ENCODE data around the gene CLCN7.

Gene CLCN7

DNA sequence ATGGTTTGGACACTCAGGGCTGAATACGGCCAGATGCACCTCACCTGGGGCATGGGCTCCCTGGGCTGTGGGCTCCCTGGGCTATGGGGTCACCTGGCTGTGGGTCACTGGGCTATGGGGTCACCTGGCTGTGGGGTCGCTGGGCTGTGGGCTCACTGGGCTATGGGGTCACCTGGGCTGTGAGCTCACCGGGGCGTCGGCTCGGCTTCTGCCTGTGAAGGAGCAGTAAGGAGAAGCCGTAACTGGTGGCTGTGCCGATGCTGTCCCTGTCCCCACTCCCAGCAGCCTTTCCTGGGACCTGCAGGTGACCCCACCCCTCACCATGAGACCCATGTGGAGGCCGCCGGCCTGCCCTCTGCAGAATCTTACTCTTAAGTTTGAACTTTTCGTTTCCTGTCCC, 45.8 kb downstream of the CLCN7 start:
- no peak for DNase-seq

DNA sequence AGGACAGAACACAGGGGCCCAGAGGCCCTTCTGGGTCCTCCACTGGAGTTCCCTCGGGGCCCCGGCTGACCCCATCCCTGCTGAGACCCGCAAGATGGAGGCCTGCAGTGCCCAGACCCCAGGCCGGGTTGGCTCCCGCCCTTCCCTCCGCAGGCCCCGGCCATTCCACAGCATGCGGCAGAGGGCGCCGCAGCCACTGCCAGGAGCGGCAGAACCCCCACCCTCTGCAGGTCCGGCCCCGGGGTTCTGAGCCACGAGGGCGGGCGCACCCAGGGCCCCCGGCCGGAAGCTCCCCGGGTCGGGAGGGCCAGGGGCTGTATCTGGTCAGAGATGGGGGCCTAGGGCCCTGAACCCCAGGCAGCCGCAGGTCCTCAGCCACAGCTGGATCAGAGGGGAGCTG, 46.3 kb downstream of the CLCN7 start:
- DNase-seq = peak; percentile 47

DNA sequence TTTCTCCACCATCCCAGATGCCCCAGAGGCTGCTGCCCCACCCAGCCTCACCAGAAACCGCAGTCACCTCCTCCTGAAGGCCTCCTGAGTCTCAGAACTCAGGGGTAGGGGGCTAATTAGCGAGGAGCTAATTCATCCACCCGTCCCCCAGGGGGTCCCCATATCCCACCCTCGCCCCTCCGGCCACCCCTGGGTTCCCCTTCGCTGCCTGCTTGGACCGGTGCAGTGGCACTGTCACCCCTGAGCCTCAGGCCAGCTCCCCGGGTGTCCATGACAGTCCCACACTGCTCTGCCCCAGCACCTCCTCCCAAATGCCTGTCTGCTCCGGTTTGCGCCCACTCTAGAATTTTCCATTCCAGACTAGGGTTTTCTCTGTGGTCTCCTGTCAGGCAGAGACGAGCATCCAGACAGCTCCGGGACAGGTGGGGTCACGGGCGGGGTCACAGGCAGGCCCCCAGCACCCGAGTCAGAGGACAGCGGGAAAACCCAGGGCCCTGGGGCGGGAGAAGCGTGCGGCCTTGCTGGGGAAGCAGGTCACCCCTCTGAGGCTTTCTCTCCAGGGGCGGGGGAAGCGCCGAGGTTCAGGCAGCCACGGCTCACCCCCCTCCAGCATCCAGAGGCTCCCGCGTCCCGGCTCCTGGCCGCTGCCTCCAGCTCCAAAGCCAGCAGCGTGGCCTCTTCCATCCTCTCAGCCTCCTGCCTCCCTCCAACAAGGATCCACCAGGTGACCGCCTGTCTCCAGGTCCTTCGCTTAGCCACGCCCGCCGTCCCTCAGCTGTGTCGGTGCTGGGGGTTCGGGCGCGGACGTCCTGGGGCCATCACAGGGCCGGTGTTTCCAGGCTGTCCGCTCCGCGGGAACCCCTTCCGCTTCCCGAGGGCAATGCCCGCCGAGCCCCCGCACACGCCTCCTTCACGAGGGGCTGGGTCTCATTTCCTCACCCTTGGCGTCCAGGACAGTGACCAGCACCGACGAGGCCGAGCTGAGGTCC, 47.1 kb downstream of the CLCN7 start:
- peak; percentile 27 for DNase-seq

DNA sequence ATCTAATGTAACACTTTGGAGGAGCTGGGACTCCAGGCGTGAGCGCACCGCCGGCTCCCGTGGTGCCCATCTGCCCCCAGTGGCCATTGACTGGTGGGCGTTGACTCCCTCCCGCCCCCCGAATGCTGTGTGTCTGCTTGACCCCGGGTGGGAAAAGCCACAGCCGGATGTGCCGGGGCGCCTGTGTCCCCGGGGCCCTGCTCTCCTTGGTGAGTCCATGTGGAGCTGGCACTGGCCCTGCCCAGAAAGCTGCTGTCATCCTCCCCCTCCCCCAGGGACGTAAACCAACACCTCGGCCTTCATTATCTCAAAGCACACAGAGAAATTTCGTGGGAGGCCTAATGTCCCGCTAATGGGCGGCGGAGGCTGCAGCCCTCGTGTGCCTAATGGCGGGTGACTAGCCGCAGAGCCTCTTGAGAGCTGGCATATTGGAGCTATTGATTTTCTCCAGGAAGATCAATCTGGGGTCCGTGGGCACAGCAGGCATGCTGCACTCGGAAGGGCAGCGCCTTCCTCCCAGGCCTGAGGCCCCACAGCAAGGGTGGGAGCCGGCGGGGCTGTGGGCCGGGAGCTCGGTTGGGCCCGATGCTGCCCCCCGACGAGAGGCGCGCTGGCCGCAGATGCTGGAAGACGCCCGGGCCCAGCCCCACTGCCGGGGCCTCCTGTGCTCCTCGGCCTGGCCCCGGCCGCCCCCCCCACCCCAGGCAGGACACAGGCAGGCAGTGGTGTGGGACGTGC, 47.9 kb downstream of the CLCN7 start:
- peak; percentile 76 for DNase-seq

DNA sequence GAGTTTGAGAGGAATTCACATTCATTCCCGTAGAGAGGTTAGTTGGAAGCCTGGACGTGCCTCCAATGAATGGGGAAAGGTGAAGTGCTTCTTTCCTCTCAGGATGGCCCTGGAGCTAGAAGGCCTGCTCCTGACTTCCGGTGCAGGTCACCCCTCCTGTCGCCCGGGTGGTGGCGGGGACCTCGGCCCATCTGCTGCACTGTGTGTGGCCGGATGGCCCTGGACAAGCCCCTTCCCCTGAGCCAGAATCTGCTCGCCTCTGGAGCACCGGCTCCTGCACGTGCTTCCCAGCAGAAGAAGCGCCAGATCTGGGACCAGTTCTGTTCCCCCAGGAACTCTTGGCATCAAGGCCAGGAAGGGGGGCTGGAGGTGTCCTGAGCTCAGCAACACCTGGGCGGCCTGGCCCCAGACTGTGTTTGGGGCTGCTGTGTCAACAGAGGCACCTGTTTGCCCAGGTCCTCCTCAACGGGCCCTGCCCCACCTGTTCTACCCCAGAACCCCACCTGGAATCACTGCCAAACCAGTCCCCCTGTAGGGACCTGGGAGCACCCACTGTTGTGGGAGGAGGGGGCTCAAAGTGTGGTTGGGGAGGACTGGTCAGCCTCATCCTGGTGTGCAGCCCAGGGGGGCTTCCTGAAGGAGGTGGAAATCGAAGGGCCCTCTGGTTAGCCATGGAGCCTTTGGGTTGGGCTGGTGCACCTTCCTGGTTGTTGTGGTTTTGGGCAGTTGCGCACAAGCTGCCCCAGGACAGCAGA, 49.0 kb downstream of the CLCN7 start:
- no peak for DNase-seq

GRCh38 chr16:1424028-1424427, 50.8 kb downstream of the CLCN7 start:
- DNase-seq = no peak

GRCh38 chr16:1422076-1422475, 52.8 kb downstream of the CLCN7 start:
- DNase-seq = no peak

- DNase-seq = no peak
Measured at GRCh38 chr16:1420111-1420539, 54.7 kb downstream of the CLCN7 start.

DNA sequence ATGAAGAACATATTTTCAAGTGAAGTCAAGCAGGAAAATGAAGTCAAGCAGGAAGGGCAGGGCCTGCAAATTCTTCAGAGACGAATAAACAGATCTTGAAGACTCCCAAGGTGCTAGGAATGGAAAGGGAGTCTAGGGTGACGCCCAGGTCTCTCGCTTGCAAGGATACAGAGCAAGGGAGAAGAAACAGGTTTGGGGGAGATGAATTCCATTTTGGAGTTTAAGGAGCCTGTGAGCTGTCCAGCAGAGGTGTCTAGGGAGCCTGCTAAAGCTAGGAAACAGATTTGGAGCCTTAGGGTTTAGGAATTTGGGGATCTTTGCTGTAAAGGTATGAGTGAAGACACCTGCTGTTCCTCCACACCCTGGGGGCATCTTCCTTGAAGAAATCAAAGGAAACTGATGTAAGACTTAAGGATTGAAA, 58.3 kb downstream of the CLCN7 start:
- no peak for DNase-seq

DNA sequence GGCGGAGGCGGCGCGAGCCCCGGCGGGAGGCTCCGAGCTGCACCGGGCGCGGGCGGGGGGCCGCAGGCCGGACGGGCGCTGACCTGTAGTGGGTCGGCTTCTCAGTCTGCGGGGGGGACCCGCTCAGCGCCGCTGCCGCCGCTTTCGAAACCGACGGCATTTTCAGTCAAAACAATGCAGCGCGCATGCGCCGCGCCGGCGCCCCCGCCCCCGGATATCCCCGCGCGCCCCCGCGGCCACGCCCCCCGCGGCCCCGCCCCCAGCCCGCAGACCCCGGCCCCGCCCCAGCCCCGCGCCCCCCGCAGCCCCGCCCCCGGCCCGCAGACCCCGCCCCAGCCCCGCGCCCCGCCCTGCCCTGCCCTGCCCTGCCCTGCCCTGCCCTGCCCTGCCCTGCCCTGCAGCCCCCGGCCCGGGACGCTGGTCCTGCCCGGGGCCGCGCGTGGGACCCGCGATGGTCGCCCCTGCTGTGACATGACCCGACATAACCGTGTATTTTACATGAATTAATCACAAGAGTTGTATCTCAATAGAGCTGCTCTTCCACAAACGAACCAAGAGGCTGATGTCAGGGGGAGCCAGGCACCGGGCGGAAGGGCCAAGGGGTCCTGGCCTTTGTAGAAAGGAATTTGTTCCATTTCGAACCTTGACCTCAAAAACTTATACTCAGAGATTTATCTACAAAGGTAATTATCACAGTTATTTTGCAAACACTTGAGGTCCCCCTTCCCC, 60.1 kb downstream of the CLCN7 start, which contains the start of gene UNKL:
UNKL (minus strand) TSS at position 173 of the 729 bp plus-strand sequence; CDS start at position 160, 13 bp downstream.
- DNase-seq = peak; percentile 84

DNA sequence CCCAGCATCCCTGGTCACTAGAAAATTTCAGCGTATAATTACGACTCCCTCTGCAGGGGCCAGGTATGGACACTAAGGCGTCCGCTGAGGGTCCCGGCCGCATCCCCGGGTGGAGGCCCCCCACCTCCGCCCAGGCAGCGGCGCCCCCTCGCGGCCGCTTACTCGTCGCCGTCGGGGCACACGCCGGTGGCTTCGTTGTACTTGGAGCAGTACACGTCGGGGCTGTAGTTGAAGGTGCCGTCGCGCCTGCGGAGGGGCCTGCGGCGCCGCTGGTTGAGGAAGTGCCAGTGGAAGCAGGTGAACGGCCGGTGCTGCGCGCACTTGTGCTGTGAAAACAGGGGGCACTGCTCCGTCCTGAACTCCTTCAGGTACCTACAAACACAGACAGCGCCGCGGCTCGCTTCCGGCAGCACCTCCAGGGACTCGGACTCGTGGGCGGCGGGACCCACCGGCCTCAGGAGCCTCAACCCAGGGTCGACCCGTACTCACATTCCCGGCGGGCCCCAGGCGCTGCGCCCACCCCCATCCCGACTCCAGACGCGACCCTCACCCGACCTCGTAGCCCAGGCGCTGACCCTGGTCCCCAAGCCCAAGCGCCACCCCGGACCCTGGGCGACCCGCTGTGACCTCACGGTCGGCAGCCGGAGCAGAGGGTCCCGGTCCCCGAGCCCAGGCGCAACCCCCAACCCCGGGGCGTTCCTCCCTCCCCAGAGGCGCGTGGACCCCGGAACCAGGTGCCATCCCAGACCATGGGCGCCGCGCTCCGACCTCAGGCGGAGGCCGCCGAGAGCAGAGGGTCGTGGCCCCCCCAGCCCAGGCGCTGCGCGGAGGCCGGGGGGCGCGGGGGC, 60.9 kb downstream of the CLCN7 start:
- DNase-seq = peak; percentile 70

DNA sequence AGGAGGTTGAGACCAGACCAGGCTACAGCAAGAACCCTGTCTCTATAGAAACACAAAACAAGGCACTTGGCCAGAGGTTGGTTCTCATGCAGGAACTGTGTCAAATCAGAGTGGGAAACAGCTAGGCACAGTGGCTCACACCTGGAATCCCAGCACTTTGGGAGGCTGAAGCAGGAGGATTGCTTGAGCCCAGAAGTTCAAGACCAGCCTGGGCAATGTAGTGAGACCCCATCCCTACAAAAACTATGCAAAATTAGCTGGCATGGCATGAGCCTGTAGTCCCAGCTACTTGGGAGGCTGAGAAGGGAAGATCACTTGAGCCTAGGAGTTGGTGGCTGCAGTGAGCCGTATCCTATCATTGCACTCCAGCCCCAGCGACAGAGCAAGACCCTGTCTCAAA, 62.0 kb downstream of the CLCN7 start:
- no peak for DNase-seq

GRCh38 chr16:1408171-1408837, 66.5 kb downstream of the CLCN7 start:
- peak; percentile 97 for DNase-seq

GRCh38 chr16:1407753-1408152, 67.1 kb downstream of the CLCN7 start:
- DNase-seq = no peak

GRCh38 chr16:1403733-1404132, 71.1 kb downstream of the CLCN7 start:
- no peak for DNase-seq

- no peak for DNase-seq
Measured at GRCh38 chr16:1403036-1403435, 71.8 kb downstream of the CLCN7 start.

- no peak for DNase-seq
Measured at GRCh38 chr16:1401758-1402154, 73.1 kb downstream of the CLCN7 start.

DNA sequence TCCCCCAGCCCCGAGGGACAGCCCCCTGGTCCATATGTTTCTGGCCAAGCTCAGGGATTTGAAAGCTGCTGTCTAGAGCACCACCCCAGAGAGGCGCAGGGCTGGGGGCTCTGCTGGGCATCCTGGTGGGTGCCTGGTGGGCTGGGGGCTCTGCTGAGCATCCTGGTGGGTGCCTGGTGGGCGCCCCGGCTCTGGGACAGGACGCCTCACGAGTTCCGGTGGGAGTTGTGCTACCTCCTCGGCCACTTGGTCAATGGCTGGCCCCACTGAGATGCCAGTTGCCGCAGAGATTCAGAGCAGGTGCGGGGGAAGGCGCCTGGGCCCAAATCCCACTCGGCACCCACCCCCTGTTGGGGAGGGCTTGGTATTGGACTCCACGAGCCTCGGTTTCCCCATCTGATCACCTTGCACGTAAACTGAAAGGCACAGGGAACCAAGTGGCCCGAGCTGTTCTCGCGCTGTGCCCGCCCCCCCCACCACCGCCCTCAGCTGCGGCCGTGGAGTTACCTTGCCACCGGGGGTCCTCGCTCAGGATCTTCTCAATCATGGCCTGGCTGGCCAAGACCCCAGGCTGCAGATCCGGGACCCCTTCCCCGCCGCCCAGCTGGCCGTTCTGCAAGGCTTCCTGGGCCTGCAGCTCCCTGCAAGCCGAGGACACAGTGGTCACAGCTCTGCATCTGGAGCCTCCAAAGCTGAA, 73.6 kb downstream of the CLCN7 start:
- no peak for DNase-seq

DNA sequence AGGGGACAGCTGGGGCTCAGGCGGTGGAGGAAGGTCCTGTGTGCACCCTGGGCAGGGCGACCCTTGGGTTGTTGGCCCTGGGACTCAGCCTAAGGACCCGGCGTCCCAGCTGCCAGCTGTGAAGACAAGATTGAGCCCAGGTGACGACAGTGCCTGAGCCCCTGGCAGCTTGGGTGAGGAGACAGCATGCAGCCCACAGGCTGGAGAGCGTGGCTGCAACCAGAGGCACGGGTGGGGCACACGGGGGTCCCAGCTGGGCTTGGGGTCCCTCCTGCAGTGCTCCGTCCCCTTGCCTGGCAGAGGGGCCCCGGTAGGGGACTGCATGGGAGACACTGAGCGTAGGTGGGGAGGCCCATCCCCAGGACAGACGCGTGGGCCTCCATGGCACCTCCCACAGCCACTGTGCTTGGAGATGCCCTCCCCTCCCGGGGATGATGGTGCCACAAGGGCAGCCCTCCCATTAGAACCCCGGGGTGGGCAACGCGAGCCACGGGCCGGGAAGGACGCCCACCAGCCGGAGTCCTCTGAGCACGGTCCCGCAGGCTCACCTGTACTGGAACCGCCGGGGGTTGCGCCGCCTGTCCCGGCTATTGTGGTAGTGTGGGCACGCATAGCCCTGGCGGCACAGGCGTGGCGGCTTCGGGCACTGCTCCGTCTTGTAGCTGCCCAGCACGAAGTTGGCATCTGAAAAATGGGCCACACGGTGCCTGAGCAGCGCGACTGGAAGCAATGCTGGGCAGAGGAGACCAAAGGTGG, 75.8 kb downstream of the CLCN7 start:
- DNase-seq = no peak
